IMR-90 (cell line): ENCODE data around the gene CYRIA. TPM values are rescaled to one million over a fixed set of nuclear protein-coding genes. Genes with fewer than 3 reads are reported as not detected.

Source experiments
- ATAC-seq: fragments of 200-7000 bp; cut with Tn5 transposase; 2 replicates; pipeline ENCODE4 v1.9.1; 2020; ENCODE audit warnings: low read depth, mild to moderate bottlenecking, moderate library complexity
- BruUV-seq: library from RNA; stranded (reverse); fragments of 400-500 nt; replicated peaks from 2 replicates; lab custom pipeline; 2021; lab: Mats Ljungman, UMichigan
- CTCF ChIA-PET: fragments of 300-600 bp; formaldehyde crosslinking; extraction: SDS; loops from one replicate; lab custom pipeline; 2021; ENCODE audit warnings: antibody characterized with exemption; lab: Yijun Ruan, JAX
- POLR2A ChIA-PET: fragments of 300-600 bp; sonication (Branson Sonifier 250); formaldehyde crosslinking; loops from one replicate; lab custom pipeline; 2022; ENCODE audit warnings: antibody characterized with exemption; ENCODE audit not compliant: unreplicated experiment; lab: Charles Lee
- DNase-seq: peaks from one replicate; pipeline ENCODE4 v3.0.0; 2013
- H2AFZ ChIP-seq: replicated peaks from 2 replicates; pipeline ENCODE3; 2013; ENCODE audit warnings: low read length, mild to moderate bottlenecking; ENCODE audit not compliant: poor library complexity
- H2AK5ac ChIP-seq: 2 replicates; pipeline ENCODE4 v1.6.1; 2013; ENCODE audit warnings: low read depth, low read length, inconsistent platforms
- H2AK9ac ChIP-seq: replicated peaks from 2 replicates; pipeline ENCODE3; 2013; ENCODE audit warnings: mild to moderate bottlenecking, low read depth, low read length, moderate library complexity; ENCODE audit not compliant: poor library complexity
- H2BK120ac ChIP-seq: 2 replicates; pipeline ENCODE4 v1.6.1; 2013; ENCODE audit warnings: low read depth, low read length, inconsistent platforms
- H2BK15ac ChIP-seq: 3 replicates; pipeline ENCODE4 v1.6.1; 2013; ENCODE audit warnings: low read depth, low read length, inconsistent platforms
- H2BK20ac ChIP-seq: 2 replicates; pipeline ENCODE4 v1.6.1; 2013; ENCODE audit warnings: low read depth, mild to moderate bottlenecking, inconsistent platforms, low read length, moderate library complexity
- H2BK5ac ChIP-seq: 2 replicates; pipeline ENCODE4 v1.6.1; 2013; ENCODE audit warnings: mild to moderate bottlenecking, low read depth, low read length, inconsistent platforms; ENCODE audit not compliant: poor library complexity, severe bottlenecking
- H3K14ac ChIP-seq: replicated peaks from 2 replicates; pipeline ENCODE4 v1.6.1; 2013; ENCODE audit warnings: low read depth, low read length, inconsistent platforms
- H3K18ac ChIP-seq: 2 replicates; pipeline ENCODE4 v1.6.1; 2013; ENCODE audit warnings: low read depth, low read length, control low read depth
- H3K23ac ChIP-seq: 2 replicates; pipeline ENCODE4 v1.6.1; 2013; ENCODE audit warnings: low read depth, low read length, inconsistent platforms
- H3K27ac ChIP-seq: 2 replicates; pipeline ENCODE4 v1.5.1; 2013; ENCODE audit warnings: mild to moderate bottlenecking, control low read depth, low read length; ENCODE audit not compliant: insufficient read depth
- H3K27me3 ChIP-seq: 2 replicates; pipeline ENCODE4 v1.6.1; 2013; ENCODE audit warnings: low read length; ENCODE audit not compliant: control insufficient read depth, insufficient read depth
- H3K36me3 ChIP-seq: 2 replicates; pipeline ENCODE4 v1.6.1; 2013; ENCODE audit warnings: low read length, mixed read lengths; ENCODE audit not compliant: control insufficient read depth, insufficient read depth
- H3K4ac ChIP-seq: 2 replicates; pipeline ENCODE4 v1.6.1; 2013; ENCODE audit warnings: low read depth, low read length, inconsistent platforms
- H3K4me1 ChIP-seq: 2 replicates; pipeline ENCODE4 v1.6.1; 2013; ENCODE audit warnings: low read length, mixed read lengths; ENCODE audit not compliant: control insufficient read depth, insufficient read depth
- H3K4me2 ChIP-seq: 2 replicates; pipeline ENCODE4 v1.6.1; 2013; ENCODE audit warnings: low read depth, mild to moderate bottlenecking, control low read depth, low read length, moderate library complexity
- H3K4me3 ChIP-seq: 2 replicates; pipeline ENCODE4 v1.5.1; 2013; ENCODE audit warnings: low read depth, mild to moderate bottlenecking, control low read depth, low read length, moderate library complexity; ENCODE audit not compliant: insufficient read depth
- H3K56ac ChIP-seq: 2 replicates; pipeline ENCODE4 v1.6.1; 2013; ENCODE audit warnings: low read length, inconsistent platforms; ENCODE audit not compliant: insufficient read depth; ENCODE audit errors: extremely low read depth
- H3K79me1 ChIP-seq, 2 experiments: 2 replicates each; pipeline ENCODE4 v1.6.1; 2013; ENCODE audit warnings: low read length in 2 of 2, inconsistent platforms in 1 of 2, low read depth in 1 of 2
- H3K9ac ChIP-seq: 2 replicates; pipeline ENCODE4 v1.6.1; 2013; ENCODE audit warnings: low read depth, low read length, control low read depth
- H3K9me1 ChIP-seq: 2 replicates; pipeline ENCODE4 v1.6.1; 2013; ENCODE audit warnings: low read length, inconsistent platforms; ENCODE audit not compliant: insufficient read depth
- H3K9me3 ChIP-seq: 2 replicates; pipeline ENCODE4 v1.6.1; 2013; ENCODE audit warnings: low read length; ENCODE audit not compliant: control insufficient read depth, insufficient read depth
- H4K20me1 ChIP-seq: 2 replicates; pipeline ENCODE4 v1.6.1; 2013; ENCODE audit warnings: low read length, inconsistent platforms; ENCODE audit not compliant: insufficient read depth
- H4K5ac ChIP-seq: 2 replicates; pipeline ENCODE4 v1.6.1; 2013; ENCODE audit warnings: mild to moderate bottlenecking, low read depth, low read length, control low read depth
- H4K8ac ChIP-seq, 2 experiments: 2 replicates each; pipeline ENCODE4 v1.6.1; 2013; ENCODE audit warnings: low read depth in 2 of 2, low read length in 2 of 2, control low read depth in 1 of 2, inconsistent platforms in 1 of 2
- H4K91ac ChIP-seq: 2 replicates; pipeline ENCODE4 v1.6.1; 2013; ENCODE audit warnings: low read depth, low read length, inconsistent platforms; ENCODE audit not compliant: insufficient read depth
- CEBPB ChIP-seq: IDR thresholded peaks from 2 replicates; pipeline ENCODE4 v1.6.1; 2012; ENCODE audit warnings: low read depth, low read length, improper control_type of control experiment
- FOS ChIP-seq: fragments of 150-350 bp; IDR thresholded peaks from 2 replicates; pipeline ENCODE4 v1.6.1; 2016; ENCODE audit warnings: low read depth, low read length
- MAFK ChIP-seq: IDR thresholded peaks from 2 replicates; pipeline ENCODE4 v1.6.1; 2012; ENCODE audit warnings: low read depth, low read length, improper control_type of control experiment
- MXI1 ChIP-seq: IDR thresholded peaks from 2 replicates; pipeline ENCODE4 v1.6.1; 2012; ENCODE audit warnings: low read depth, mild to moderate bottlenecking, low read length, moderate library complexity, borderline replicate concordance
- POLR2A ChIP-seq: IDR thresholded peaks from 2 replicates; pipeline ENCODE4 v1.6.1; 2012; ENCODE audit warnings: mild to moderate bottlenecking, low read depth, low read length
- USF2 ChIP-seq: fragments of 150-350 bp; IDR thresholded peaks from 2 replicates; pipeline ENCODE4 v1.6.1; 2017; ENCODE audit warnings: mild to moderate bottlenecking, antibody characterized with exemption, low read length, low read depth
- WGBS, 2 experiments: methylation state at CpG; one replicate each; pipeline versions ENCODE4 v1.1.5 to v1.1.7; 2013; ENCODE audit warnings: missing lambda C conversion rate in 2 of 2; ENCODE audit not compliant: insufficient read length in 1 of 2; ENCODE audit errors: extremely low coverage in 2 of 2; 5-methylcytosine and 5-hydroxymethylcytosine counted together
- dilution Hi-C: fragments of 300-500 bp; cut with HindIII; formaldehyde crosslinking; loops from one replicate; pipeline ENCODE4 v1.14.3; 2018; ENCODE audit warnings: low sequenced_read_pairs; ENCODE audit not compliant: unreplicated experiment
- in situ Hi-C: fragments of 300-500 bp; cut with MboI; formaldehyde crosslinking; loops from 3 replicates; pipeline ENCODE4 v1.14.3; 2019; ENCODE audit warnings: low sequenced_read_pairs, inconsistent platforms, mixed read lengths
- intact Hi-C: fragments of 100-400 bp; cut with micrococcal nuclease; formaldehyde crosslinking; loops from 2 replicates; pipeline ENCODE4 v1.10.0; 2022
- polyA plus RNA-seq, 3 experiments: library from polyadenylated mRNA; depleted of rRNA; stranded (reverse); fragments of >200 nt; gene quantifications; 2 replicates each; pipeline ENCODE4 v1.2.3, GENCODE V29; 2012; ENCODE audit warnings: low replicate concordance in 1 of 3
- total RNA-seq: library from RNA; depleted of rRNA; stranded (reverse); fragments of >200 nt; gene quantifications from 2 replicates; pipeline ENCODE4 v1.2.3, GENCODE V29; 2012

The CYRIA gene
- total and polyA plus RNA-seq, 2 of the 4 experiments (the other 2 are of a cell fraction), result 1.7 to 3.8 TPM

DNA sequence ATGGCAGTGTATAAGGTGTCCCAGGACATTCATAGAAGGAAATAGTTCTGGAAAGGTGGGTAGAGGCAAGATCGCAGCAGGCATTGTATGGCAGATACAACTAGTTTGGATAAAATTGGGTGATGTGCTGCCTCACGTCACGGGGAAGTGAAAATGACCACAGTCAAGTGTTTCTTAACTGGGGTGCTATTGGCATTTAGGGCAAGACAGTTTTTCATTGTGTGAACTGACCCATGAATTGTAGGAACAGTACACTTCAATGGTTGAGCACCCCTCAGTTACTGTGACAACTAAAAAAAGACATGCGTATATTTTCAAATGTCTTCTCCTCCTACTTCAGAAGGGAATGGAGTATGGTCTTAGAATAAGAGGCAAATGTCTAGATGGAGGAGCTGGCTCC, 22.3 kb upstream of the CYRIA start:
- no peak overlapping the region for H2BK5ac ChIP-seq
- no peak overlapping the region for H3K14ac ChIP-seq
- no TSS peak for BruUV-seq
- H2AK9ac ChIP-seq, result peak overlapping the region; percentile 72
- no peak overlapping the region for H2BK20ac ChIP-seq
- 100% methylated on average over 2 of the region's 4 CpGs; no CpG with 5 or more reads in 1 of the 2 experiments for WGBS, 2 experiments
- in situ Hi-C loops (no loop called here), intact Hi-C loops (no loop called here), dilution Hi-C loops (no loop called here)
- no peaks in the 10 kb centered on the region for H4K20me1 ChIP-seq
- H2AFZ ChIP-seq, result no peak overlapping the region
- ChIA-PET CTCF (no interaction called here), POLR2A (no interaction called here)
- H3K4me3 ChIP-seq, result no peak overlapping the region
- no peaks in the 10 kb centered on the region for H3K9me1 ChIP-seq
- H3K9ac ChIP-seq, result no peak overlapping the region
- H2BK15ac ChIP-seq, result no peak overlapping the region
- no peak overlapping the region for H2AK5ac ChIP-seq
- no peak overlapping the region for H4K5ac ChIP-seq
- H3K79me1 ChIP-seq, result no peaks in the 10 kb centered on the region
- H4K8ac ChIP-seq, result no peak overlapping the region
- H3K4me2 ChIP-seq, result no peak overlapping the region
- H3K23ac ChIP-seq, result no peak overlapping the region
- ATAC-seq, result no peak
- H3K4me1 ChIP-seq, result no peaks in the 10 kb centered on the region
- no peaks in the 10 kb centered on the region for H3K36me3 ChIP-seq
- H3K9me3 ChIP-seq, result no peaks in the 10 kb centered on the region
- TF ChIP-seq MAFK, result no peak
- no peak for TF ChIP-seq FOS
- no peak for TF ChIP-seq POLR2A
- no peak for TF ChIP-seq CEBPB
- TF ChIP-seq USF2, result no peak
- TF ChIP-seq MXI1, result no peak
- no peak overlapping the region for H3K56ac ChIP-seq
- no peak overlapping the region for H3K18ac ChIP-seq
- DNase-seq, result no peak
- H4K91ac ChIP-seq, result no peak overlapping the region
- no peak overlapping the region for H3K27ac ChIP-seq
- no peak overlapping the region for H2BK120ac ChIP-seq
- H3K4ac ChIP-seq, result no peak overlapping the region
- H3K27me3 ChIP-seq, result peaks cover 5% of the 10 kb centered on the region
